Keratinocyte (primary cell): Measurements from ENCODE around the gene CHMP1B. TPM values are rescaled to one million over a fixed set of nuclear protein-coding genes. Genes with fewer than 3 reads are reported as not detected.

Experiments
- DNase-seq: peaks from one replicate; pipeline ENCODE4 v3.0.0-alpha.2; 2011; ENCODE audit warnings: low read depth, missing footprints, low spot score
- FAIRE-seq: peaks from 2 replicates; lab custom pipeline; 2011; peaks lifted over from hg19 to GRCh38; lab: Jason Lieb, UNC
- H2AFZ ChIP-seq: 2 replicates; pipeline ENCODE4 v1.6.0; 2012; ENCODE audit warnings: low read length, control low read depth, inconsistent platforms; ENCODE audit not compliant: control insufficient read depth
- H3K27ac ChIP-seq: 2 replicates; pipeline ENCODE4 v1.5.1; 2011; ENCODE audit warnings: low read length; ENCODE audit not compliant: control insufficient read depth, insufficient read depth
- H3K27me3 ChIP-seq: 3 replicates; pipeline ENCODE4 v1.6.0; 2011; ENCODE audit warnings: low read length; ENCODE audit not compliant: control insufficient read depth, insufficient read depth; ENCODE audit errors: extremely low read depth
- H3K36me3 ChIP-seq, 2 experiments: 2 replicates in 1 of 2; 3 replicates in 1 of 2; pipeline ENCODE4 v1.5.1; 2011; ENCODE audit warnings: low read length in 2 of 2, mild to moderate bottlenecking in 1 of 2; ENCODE audit not compliant: control insufficient read depth in 2 of 2, insufficient read depth in 2 of 2; ENCODE audit errors: extremely low read depth in 1 of 2
- H3K4me1 ChIP-seq: 3 replicates; pipeline ENCODE4 v1.5.1; 2011; ENCODE audit warnings: low read length; ENCODE audit not compliant: control insufficient read depth, insufficient read depth; ENCODE audit errors: extremely low read depth
- H3K4me2 ChIP-seq: 3 replicates; pipeline ENCODE4 v1.6.0; 2011; ENCODE audit warnings: low read depth, low read length; ENCODE audit not compliant: control insufficient read depth, insufficient read depth; ENCODE audit errors: extremely low read depth
- H3K4me3 ChIP-seq, 3 experiments: fragments of 200-600 bp in 1 of 3; sonication (generic) in 1 of 3; 2 replicates in 2 of 3; 3 replicates in 1 of 3; pipeline ENCODE4 v1.5.1; 2011 to 2016; ENCODE audit warnings: low read length in 3 of 3, mild to moderate bottlenecking in 3 of 3, control low read depth in 2 of 3, inconsistent platforms in 1 of 3, low read depth in 1 of 3, mixed read lengths in 1 of 3, mixed run types in 1 of 3, moderate library complexity in 1 of 3; ENCODE audit not compliant: control insufficient read depth in 2 of 3, insufficient read depth in 2 of 3; ENCODE audit errors: extremely low read depth in 1 of 3
- H3K79me2 ChIP-seq: 2 replicates; pipeline ENCODE4 v1.6.0; 2012; ENCODE audit warnings: low read length; ENCODE audit not compliant: control insufficient read depth, insufficient read depth
- H3K9ac ChIP-seq: 3 replicates; pipeline ENCODE4 v1.6.0; 2011; ENCODE audit warnings: low read length; ENCODE audit not compliant: control insufficient read depth, insufficient read depth; ENCODE audit errors: extremely low read depth
- H3K9me1 ChIP-seq: 3 replicates; pipeline ENCODE4 v1.6.0; 2011; ENCODE audit warnings: low read length; ENCODE audit not compliant: control insufficient read depth, insufficient read depth; ENCODE audit errors: extremely low read depth
- H3K9me3 ChIP-seq: 2 replicates; pipeline ENCODE4 v1.5.1; 2012; ENCODE audit warnings: low read depth, low read length; ENCODE audit not compliant: control insufficient read depth
- H4K20me1 ChIP-seq: 3 replicates; pipeline ENCODE4 v1.6.0; 2011; ENCODE audit warnings: low read length; ENCODE audit not compliant: control insufficient read depth, insufficient read depth; ENCODE audit errors: extremely low read depth
- EZH2 ChIP-seq: IDR thresholded peaks from one replicate; pipeline ENCODE4 v1.6.1; 2012; ENCODE audit warnings: inconsistent platforms, mild to moderate bottlenecking, low read length, moderate library complexity
- dilution Hi-C: fragments of 300-500 bp; cut with MboI; formaldehyde crosslinking; loops from one replicate; pipeline ENCODE4 v1.7.0; 2020; ENCODE audit warnings: low sequenced_read_pairs; ENCODE audit not compliant: extremely low pct_ligation_motif_present
- polyA plus RNA-seq, 5 experiments: library from polyadenylated mRNA; depleted of rRNA in 3 of 5; stranded (reverse) in 3 of 5; stranded (forward) in 1 of 5; unstranded in 1 of 5; fragments of >200 nt; gene quantifications; 1 replicate in 1 of 5; 2 replicates in 3 of 5; 3 replicates in 1 of 5; pipeline versions ENCODE4 v1.2.1 to v1.2.3, GENCODE V29; 2011 to 2012; ENCODE audit warnings: missing spikeins in 2 of 5, low read depth in 1 of 5, low replicate concordance in 1 of 5
- TF ChIP-seq, protein P1 (sequence below), 3 experiments: IDR thresholded peaks in 1 of 3; conservative IDR thresholded peaks in 1 of 3; optimal IDR thresholded peaks in 1 of 3; 2 replicates in 2 of 3; 3 replicates in 1 of 3; pipeline versions ENCODE3 to v1.5.1; 2011; ENCODE audit warnings: low read length in 3 of 3, mild to moderate bottlenecking in 3 of 3, moderate library complexity in 2 of 3, control low read depth in 1 of 3, inconsistent platforms in 1 of 3; ENCODE audit not compliant: insufficient read depth in 2 of 3; ENCODE audit errors: extremely low read depth in 1 of 3

CHMP1B gene
- polyA plus RNA-seq, 1 donor (not counting 4 experiments of a cell fraction or from before 2014, with no cell fraction given), result 54.7 TPM

DNA sequence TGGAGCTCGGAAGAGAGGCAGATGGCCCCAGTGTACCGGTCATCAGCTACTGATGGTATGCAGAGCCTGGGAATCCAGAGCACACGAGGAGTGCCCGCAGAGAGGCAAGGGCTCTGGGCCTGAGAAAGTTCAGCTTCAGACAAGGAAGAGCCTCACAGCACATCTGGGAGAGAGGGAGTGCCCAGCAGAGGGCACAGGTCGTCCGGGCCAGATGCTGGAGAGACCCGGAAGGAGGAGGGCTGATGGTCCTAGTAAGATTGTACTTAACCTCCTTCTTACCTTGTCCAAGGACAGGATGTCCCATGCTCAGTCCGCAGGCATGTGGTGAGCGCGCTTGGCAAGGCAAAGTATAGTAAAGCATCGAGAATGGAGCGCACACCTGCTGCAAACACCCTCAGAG, 24.4 kb upstream of the CHMP1B start:
- H3K4me1 ChIP-seq, result no peaks in the 10 kb centered on the region
- no peak for TF ChIP-seq EZH2
- TF ChIP-seq, protein P1, sequence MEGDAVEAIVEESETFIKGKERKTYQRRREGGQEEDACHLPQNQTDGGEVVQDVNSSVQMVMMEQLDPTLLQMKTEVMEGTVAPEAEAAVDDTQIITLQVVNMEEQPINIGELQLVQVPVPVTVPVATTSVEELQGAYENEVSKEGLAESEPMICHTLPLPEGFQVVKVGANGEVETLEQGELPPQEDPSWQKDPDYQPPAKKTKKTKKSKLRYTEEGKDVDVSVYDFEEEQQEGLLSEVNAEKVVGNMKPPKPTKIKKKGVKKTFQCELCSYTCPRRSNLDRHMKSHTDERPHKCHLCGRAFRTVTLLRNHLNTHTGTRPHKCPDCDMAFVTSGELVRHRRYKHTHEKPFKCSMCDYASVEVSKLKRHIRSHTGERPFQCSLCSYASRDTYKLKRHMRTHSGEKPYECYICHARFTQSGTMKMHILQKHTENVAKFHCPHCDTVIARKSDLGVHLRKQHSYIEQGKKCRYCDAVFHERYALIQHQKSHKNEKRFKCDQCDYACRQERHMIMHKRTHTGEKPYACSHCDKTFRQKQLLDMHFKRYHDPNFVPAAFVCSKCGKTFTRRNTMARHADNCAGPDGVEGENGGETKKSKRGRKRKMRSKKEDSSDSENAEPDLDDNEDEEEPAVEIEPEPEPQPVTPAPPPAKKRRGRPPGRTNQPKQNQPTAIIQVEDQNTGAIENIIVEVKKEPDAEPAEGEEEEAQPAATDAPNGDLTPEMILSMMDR (optimal IDR thresholded peaks at IDR 0.05 in 1 of 3, IDR thresholded peaks at IDR 0.05 in 1 of 3, conservative IDR thresholded peaks at IDR 0.05 in 1 of 3; ENCODE audit: extremely low read depth in 1 of 3, insufficient read depth in 2 of 3, low read length in 3 of 3), result no peak
- H3K4me2 ChIP-seq, result no peak overlapping the region
- H3K9me1 ChIP-seq, result no peaks in the 10 kb centered on the region
- H3K9me3 ChIP-seq, result no peaks in the 10 kb centered on the region
- H2AFZ ChIP-seq, result no peak overlapping the region
- no peaks in the 10 kb centered on the region for H3K27me3 ChIP-seq
- DNase-seq, result no peak
- H4K20me1 ChIP-seq, result no peaks in the 10 kb centered on the region
- dilution Hi-C loops, result no loop called here
- no peak overlapping the region for H3K9ac ChIP-seq
- no peak overlapping the region for H3K27ac ChIP-seq
- H3K79me2 ChIP-seq, result no peaks in the 10 kb centered on the region
- peaks cover 0 to 5% of the 10 kb centered on the region in 2 experiments for H3K36me3 ChIP-seq
- H3K4me3 ChIP-seq, result no peak overlapping the region
- FAIRE-seq, result no peak

DNA sequence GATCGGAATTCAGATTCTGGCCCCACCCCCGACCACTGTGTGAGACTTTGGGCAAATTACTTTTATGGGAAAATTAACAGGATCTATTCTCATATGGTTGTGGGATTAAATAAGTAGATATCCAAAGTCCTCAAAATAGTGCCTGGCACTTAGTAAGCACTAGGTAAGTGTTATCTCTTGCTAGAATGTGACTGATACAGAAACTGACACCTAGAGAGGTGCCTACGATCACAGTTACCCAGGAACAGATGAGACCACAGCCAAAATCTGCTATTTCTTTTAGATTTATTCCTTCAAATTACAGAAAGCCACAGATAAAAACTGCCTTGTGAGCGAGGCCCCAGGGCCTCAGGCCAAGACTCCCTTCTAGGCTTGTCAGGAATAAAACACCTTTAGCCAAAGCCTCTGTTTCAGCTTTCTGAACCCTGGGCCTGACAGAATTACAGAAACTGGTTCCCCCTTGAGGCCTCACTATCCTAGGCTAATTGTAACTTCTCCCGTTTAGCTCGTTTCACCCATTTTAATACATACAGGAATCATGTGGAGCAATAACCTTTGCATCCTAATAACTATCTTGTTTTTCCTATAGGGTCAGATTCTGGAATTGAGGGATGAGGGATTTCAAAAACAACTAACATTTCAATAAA, 22.3 kb upstream of the CHMP1B start:
- DNase-seq (no peak), FAIRE-seq (no peak)
- H3K4me1 ChIP-seq, result no peaks in the 10 kb centered on the region
- H3K4me2 ChIP-seq, result no peak overlapping the region
- no peaks in the 10 kb centered on the region for H4K20me1 ChIP-seq
- H3K9me3 ChIP-seq, result no peaks in the 10 kb centered on the region
- H3K27ac ChIP-seq, result no peak overlapping the region
- H3K27me3 ChIP-seq, result no peaks in the 10 kb centered on the region
- no peaks in the 10 kb centered on the region for H3K79me2 ChIP-seq
- H3K36me3 ChIP-seq, result peaks cover 0 to 5% of the 10 kb centered on the region in 2 experiments
- H3K9me1 ChIP-seq, result no peaks in the 10 kb centered on the region
- no peak overlapping the region for H3K9ac ChIP-seq
- H2AFZ ChIP-seq, result no peak overlapping the region
- no peak overlapping the region for H3K4me3 ChIP-seq
- TF ChIP-seq, protein P1 (optimal IDR thresholded peaks at IDR 0.05 in 1 of 3, IDR thresholded peaks at IDR 0.05 in 1 of 3, conservative IDR thresholded peaks at IDR 0.05 in 1 of 3; ENCODE audit: extremely low read depth in 1 of 3, insufficient read depth in 2 of 3, low read length in 3 of 3), result no peak
- TF ChIP-seq EZH2, result no peak
- dilution Hi-C loops, result no loop called here
